BE2C (cell line): ENCODE results near the gene CDT1.

Experiments
- DNase-seq: peaks from one replicate; pipeline ENCODE4 v3.0.0-alpha.2; 2020
- H3K27me3 ChIP-seq: fragments of 250-450 bp; sonication (Bioruptor Pico); 2 replicates; pipeline ENCODE4 v1.5.1; 2020; ENCODE audit warnings: mild to moderate bottlenecking
- H3K36me3 ChIP-seq: fragments of 250-450 bp; sonication (Bioruptor Pico); 2 replicates; pipeline ENCODE4 v1.5.1; 2020; ENCODE audit warnings: mild to moderate bottlenecking
- H3K4me1 ChIP-seq: fragments of 250-450 bp; sonication (Bioruptor Pico); 2 replicates; pipeline ENCODE4 v1.5.1; 2020
- H3K4me3 ChIP-seq: 2 replicates; pipeline ENCODE4 v1.5.1; 2011; ENCODE audit warnings: low read depth, low read length
- H3K9me3 ChIP-seq: fragments of 250-450 bp; sonication (Bioruptor Pico); 2 replicates; pipeline ENCODE4 v1.5.1; 2020
- TF ChIP-seq, protein P1 (sequence below): IDR thresholded peaks from 2 replicates; pipeline ENCODE4 v1.5.1; 2012; ENCODE audit warnings: mild to moderate bottlenecking, low read depth, low read length

CDT1 gene

DNA sequence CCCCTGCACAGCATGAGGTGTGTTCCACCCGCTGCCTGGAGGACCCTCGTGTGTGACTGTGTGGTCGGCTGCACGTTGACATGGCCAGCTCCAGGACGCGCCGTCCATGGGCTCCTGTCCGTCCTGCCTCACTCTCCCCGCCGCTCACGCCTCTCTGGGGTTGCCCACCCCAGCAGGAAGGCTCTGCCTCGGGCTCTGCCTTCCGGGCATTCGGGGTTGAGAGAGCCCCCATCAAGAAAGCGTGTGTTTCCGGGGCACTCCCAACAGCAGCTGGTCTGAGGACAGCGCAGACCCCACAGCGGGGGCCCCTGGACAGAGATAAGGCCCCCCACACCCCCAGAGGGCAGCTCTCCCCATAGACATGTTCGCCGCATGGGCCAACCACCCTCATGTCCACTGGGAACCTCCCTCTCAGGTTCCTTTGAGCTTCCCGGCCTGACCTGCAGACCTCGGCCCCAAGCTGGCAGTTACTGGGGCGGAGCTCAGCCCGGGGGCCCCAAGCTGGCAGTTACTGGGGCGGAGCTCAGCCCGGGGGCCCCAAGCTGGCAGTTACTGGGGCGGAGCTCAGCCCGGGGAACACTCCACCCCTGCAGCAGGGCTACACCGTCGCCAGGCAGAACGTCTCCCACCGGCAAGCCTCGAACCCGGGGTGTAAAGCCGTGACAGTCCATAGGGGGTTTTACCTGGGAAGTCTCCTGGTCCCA is 10.2 kb upstream of the CDT1 start:
- DNase-seq, result no peak
- H3K36me3 ChIP-seq, result no peaks in the 10 kb centered on the region
- TF ChIP-seq, protein P1, sequence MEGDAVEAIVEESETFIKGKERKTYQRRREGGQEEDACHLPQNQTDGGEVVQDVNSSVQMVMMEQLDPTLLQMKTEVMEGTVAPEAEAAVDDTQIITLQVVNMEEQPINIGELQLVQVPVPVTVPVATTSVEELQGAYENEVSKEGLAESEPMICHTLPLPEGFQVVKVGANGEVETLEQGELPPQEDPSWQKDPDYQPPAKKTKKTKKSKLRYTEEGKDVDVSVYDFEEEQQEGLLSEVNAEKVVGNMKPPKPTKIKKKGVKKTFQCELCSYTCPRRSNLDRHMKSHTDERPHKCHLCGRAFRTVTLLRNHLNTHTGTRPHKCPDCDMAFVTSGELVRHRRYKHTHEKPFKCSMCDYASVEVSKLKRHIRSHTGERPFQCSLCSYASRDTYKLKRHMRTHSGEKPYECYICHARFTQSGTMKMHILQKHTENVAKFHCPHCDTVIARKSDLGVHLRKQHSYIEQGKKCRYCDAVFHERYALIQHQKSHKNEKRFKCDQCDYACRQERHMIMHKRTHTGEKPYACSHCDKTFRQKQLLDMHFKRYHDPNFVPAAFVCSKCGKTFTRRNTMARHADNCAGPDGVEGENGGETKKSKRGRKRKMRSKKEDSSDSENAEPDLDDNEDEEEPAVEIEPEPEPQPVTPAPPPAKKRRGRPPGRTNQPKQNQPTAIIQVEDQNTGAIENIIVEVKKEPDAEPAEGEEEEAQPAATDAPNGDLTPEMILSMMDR, result no peak
- H3K27me3 ChIP-seq, result peaks cover 9% of the 10 kb centered on the region; the same call in 1 of the 2 replicates
- H3K4me3 ChIP-seq, result no peak overlapping the region
- H3K9me3 ChIP-seq, result no peaks in the 10 kb centered on the region
- H3K4me1 ChIP-seq, result no peaks in the 10 kb centered on the region

DNA sequence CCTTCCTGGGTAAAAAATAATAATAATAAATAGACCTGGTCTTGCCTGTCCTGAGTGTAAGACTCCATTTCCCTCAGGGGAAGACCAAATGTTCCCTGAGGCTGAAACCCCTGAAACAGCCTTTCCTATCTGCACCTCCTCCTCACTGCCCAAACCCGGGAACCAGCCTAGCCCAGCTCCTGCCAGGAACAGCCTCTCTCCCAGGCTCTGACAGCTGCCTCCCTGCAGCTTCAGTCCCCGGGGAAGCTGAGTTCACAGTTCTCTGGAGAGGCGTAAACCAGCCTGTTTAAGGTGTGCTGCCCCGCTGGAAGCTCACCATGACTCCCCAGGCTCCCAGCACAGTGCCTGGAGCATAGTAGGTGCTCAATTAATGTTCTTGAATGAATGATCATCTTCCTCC is 7.3 kb upstream of the CDT1 start:
- no peak for DNase-seq
- Histone ChIP-seq H3K9me3 (no peaks in the 10 kb centered on the region), H3K4me3 (no peak overlapping the region), H3K36me3 (no peaks in the 10 kb centered on the region), H3K4me1 (no peaks in the 10 kb centered on the region), H3K27me3 (no peaks in the 10 kb centered on the region)
- TF ChIP-seq, protein P1, result no peak

DNA sequence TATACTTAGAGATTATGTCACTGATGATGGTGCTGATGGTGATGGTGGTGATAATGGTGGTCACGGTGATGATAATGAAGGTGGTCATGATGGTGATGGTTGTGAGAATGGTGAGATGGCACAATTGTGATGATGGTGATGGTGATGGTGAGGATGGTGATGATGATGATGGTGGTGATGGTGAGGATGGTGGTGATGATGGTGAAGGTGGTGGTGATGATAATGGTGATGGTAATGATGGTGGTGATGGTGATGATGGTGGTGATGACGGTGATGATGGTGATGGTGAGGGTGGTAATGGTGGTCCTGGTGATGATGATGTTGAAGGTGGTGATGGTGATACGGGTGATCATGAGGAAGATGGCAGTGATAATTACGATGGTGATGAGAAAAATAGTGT is 5.5 kb upstream of the CDT1 start:
- Histone ChIP-seq H3K4me3 (no peak overlapping the region), H3K4me1 (no peaks in the 10 kb centered on the region), H3K27me3 (no peaks in the 10 kb centered on the region), H3K9me3 (no peaks in the 10 kb centered on the region), H3K36me3 (no peaks in the 10 kb centered on the region)
- TF ChIP-seq, protein P1, result no peak
- no peak for DNase-seq

DNA sequence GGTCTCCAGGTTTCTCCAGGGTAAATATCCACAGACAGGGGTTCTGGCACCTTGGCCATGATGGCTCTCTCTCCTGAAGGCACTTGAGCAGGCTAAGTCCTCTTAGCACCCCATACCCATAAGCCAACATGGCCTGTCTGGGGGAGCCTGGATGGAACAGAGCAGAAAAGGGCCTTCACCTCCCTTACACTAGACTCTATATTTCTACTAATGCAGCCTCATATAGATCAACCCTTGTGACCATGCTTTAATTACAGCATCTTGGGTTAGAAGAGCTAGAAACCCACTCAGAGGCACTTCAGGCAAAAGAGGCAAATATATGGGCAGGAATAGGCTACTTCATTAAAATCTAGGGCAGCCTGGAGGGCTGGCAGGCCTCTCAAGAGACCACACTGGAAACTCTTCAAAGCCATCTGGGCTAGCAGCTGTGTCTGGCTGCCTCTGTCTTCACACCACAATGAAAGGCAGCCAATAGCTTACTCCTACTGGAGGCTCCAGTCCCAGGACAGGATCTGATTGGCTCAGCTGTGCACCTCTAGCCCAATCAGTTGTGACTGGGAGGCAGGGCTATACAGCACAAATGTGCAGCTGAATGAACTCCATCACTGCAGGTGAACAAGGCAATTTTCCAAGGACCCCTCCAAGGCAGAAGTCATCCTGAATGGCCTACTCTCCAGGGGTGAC is 4.7 kb upstream of the CDT1 start:
- DNase-seq, result no peak
- Histone ChIP-seq H3K4me3 (no peak overlapping the region), H3K4me1 (no peaks in the 10 kb centered on the region), H3K27me3 (no peaks in the 10 kb centered on the region), H3K36me3 (no peaks in the 10 kb centered on the region), H3K9me3 (no peaks in the 10 kb centered on the region)
- TF ChIP-seq, protein P1, result no peak

DNA sequence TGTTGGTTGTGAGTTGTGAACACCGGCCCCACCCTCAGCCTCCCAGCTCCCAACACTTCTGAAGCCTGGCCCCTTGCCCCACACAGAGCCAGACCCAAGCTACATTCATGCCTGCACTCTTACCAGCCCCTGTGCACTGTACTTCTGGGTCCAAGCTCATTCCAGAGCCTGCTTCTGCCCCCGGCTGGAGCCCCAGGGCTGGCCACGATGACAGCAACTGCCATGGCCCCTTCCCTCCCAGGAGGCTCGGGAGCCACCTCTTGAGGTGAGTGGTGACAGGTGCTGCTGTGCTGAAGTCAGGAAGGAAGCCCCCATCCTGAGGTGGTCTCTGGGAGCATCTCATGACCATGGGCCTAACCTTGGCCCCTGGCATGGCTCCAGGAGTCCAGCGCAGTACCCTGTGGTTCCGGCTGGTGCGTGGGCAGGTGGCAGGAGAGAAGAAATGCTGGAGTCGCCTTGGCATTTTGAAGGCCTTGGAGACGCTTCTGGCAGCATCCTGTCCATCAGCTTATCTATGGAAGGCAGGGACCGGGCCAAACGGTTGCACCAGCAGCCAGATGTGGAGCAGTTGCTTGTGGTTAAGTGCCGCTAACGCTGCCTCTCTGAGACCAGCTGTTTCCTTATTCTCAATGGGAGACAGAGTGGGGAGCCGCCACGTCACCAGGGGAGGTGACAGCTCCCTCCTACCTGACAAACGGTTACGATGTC is 3.9 kb upstream of the CDT1 start:
- DNase-seq, result no peak
- Histone ChIP-seq H3K9me3 (no peaks in the 10 kb centered on the region), H3K4me1 (no peaks in the 10 kb centered on the region), H3K36me3 (peaks cover 6% of the 10 kb centered on the region), H3K4me3 (no peak overlapping the region), H3K27me3 (no peaks in the 10 kb centered on the region)
- TF ChIP-seq, protein P1, result no peak

DNA sequence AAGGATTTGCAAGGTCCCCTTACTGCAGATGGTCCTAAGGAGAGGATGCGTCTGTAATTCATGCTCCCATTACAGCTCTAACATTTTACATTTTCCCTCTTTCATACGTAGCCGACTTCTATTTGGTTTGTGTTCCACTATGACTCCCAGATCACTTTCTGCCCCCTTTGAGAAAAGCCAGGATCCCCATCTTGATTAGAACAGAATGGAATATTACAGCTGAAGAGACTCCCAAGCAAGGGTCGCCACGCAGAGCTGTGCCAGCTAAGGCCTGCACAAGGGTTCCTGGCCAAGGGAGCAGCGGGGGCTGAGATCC is 3.4 kb upstream of the CDT1 start:
- no peak for DNase-seq
- H3K9me3 ChIP-seq, result no peaks in the 10 kb centered on the region
- peaks cover 11% of the 10 kb centered on the region for H3K36me3 ChIP-seq
- no peaks in the 10 kb centered on the region for H3K4me1 ChIP-seq
- no peak overlapping the region for H3K4me3 ChIP-seq
- no peaks in the 10 kb centered on the region for H3K27me3 ChIP-seq
- TF ChIP-seq, protein P1, result no peak
